CD4-positive, alpha-beta T cell (primary cell): ENCODE data around the gene ZDHHC1. TPM values are rescaled to one million over a fixed set of nuclear protein-coding genes. Genes with fewer than 3 reads are reported as not detected.

ENCODE experiments used
- ATAC-seq: fragments of 200-7000 bp; cut with Tn5 transposase; one replicate; pipeline ENCODE4 v1.10.0; 2022; ENCODE audit warnings: mild to moderate bottlenecking; ENCODE audit not compliant: poor library complexity
- CTCF ChIA-PET: fragments of 350-600 bp; sonication (Branson Sonifier 250); formaldehyde crosslinking; loops from one replicate; lab custom pipeline; 2021; ENCODE audit warnings: antibody characterized with exemption, inconsistent platforms; lab: Charles Lee
- POLR2A ChIA-PET: fragments of 350-600 bp; sonication (Branson Sonifier 250); formaldehyde crosslinking; loops from one replicate; lab custom pipeline; 2021; ENCODE audit warnings: antibody characterized with exemption, inconsistent platforms; lab: Charles Lee
- DNase-seq, 14 experiments: peaks; one replicate each; pipeline ENCODE4 v3.0.0-alpha.2; 2013 to 2020; ENCODE audit warnings: mixed read lengths in 2 of 14
- H3K27ac ChIP-seq, 2 donors: one replicate each; pipeline versions ENCODE4 v1.5.1 to v1.7.0; 2013; ENCODE audit warnings: low read length in 2 of 2, low read depth in 1 of 2, mild to moderate bottlenecking in 1 of 2
- H3K27me3 ChIP-seq, 2 experiments: 1 replicate in 1 of 2; 2 replicates in 1 of 2; pipeline versions ENCODE4 v1.6.1 to v1.7.0; 2013; ENCODE audit warnings: low read length in 2 of 2, control low read depth in 1 of 2, mild to moderate bottlenecking in 1 of 2, moderate library complexity in 1 of 2; ENCODE audit not compliant: insufficient read depth in 2 of 2, control insufficient read depth in 1 of 2
- H3K36me3 ChIP-seq: one replicate; pipeline ENCODE4 v1.6.1; 2013; ENCODE audit warnings: low read length, control low read depth; ENCODE audit not compliant: insufficient read depth
- H3K4me1 ChIP-seq: one replicate; pipeline ENCODE4 v1.6.1; 2013; ENCODE audit warnings: low read length, control low read depth; ENCODE audit not compliant: insufficient read depth
- H3K4me3 ChIP-seq: one replicate; pipeline ENCODE4 v1.5.1; 2013; ENCODE audit warnings: mild to moderate bottlenecking, low read length, moderate library complexity
- H3K9me3 ChIP-seq, 2 experiments: 1 replicate in 1 of 2; 2 replicates in 1 of 2; pipeline versions ENCODE4 v1.6.1 to v1.7.0; 2013; ENCODE audit warnings: low read length in 2 of 2, mild to moderate bottlenecking in 2 of 2, control low read depth in 1 of 2, moderate library complexity in 1 of 2; ENCODE audit not compliant: control insufficient read depth in 1 of 2, insufficient read depth in 1 of 2
- H3K27ac Mint-ChIP-seq: one replicate; pipeline ENCODE4 v1.8.0; 2020; ENCODE audit warnings: mixed read lengths
- H3K27me3 Mint-ChIP-seq: one replicate; pipeline ENCODE4 v1.8.0; 2021; ENCODE audit warnings: mixed read lengths
- H3K36me3 Mint-ChIP-seq: one replicate; pipeline ENCODE4 v1.8.0; 2021; ENCODE audit warnings: low read depth, mixed read lengths
- H3K4me1 Mint-ChIP-seq: one replicate; pipeline ENCODE4 v1.8.0; 2021; ENCODE audit warnings: low read depth, mixed read lengths
- H3K4me3 Mint-ChIP-seq: one replicate; pipeline ENCODE4 v1.8.0; 2020; ENCODE audit warnings: mild to moderate bottlenecking, mixed read lengths
- H3K9me3 Mint-ChIP-seq: one replicate; pipeline ENCODE4 v1.8.0; 2020; ENCODE audit warnings: mixed read lengths
- CTCF ChIP-seq: fragments of 200-600 bp; IDR thresholded peaks from one replicate; pipeline ENCODE4 v1.8.0; 2022; ENCODE audit warnings: antibody characterized with exemption, mild to moderate bottlenecking
- intact Hi-C, 2 experiments: fragments of 100-400 bp; cut with DNase I in 1 of 2; cut with micrococcal nuclease in 1 of 2; formaldehyde crosslinking; loops; one replicate each; pipeline versions ENCODE4 v1.15.1 to v1.9.0; 2023 to 2025; cut with DNase I, micrococcal nuclease
- total RNA-seq, 174 experiments: library from RNA in 2 of 174; stranded (reverse) in 2 of 174; gene quantifications; one replicate each; pipeline ENCODE4 v1.2.3 and lab custom pipeline; 2021 to 2026

ZDHHC1 gene
- total RNA-seq, 2 experiments from 2014 or later: 0.22 TPM; not detected in 1

- Mint-ChIP-seq H3K9me3 (no peaks in the 10 kb centered on the region), H3K27me3 (peaks cover 5% of the 10 kb centered on the region), H3K27ac (no peak overlapping the region), H3K4me1 (no peaks in the 10 kb centered on the region), H3K36me3 (no peaks in the 10 kb centered on the region), H3K4me3 (no peak overlapping the region)
- no peak for TF ChIP-seq CTCF
- Histone ChIP-seq H3K27me3 (no peaks in the 10 kb centered on the region), H3K36me3 (no peaks in the 10 kb centered on the region), H3K9me3 (no peaks in the 10 kb centered on the region), H3K4me3 (no peak overlapping the region), H3K4me1 (no peaks in the 10 kb centered on the region), H3K27ac (no peak overlapping the region)
- intact Hi-C loops: loop anchor here in 1 of 2 experiments (5.0 kb wide), 1 partner anchor 117 kb away; no protein-coding TSS in a partner anchor
- ChIA-PET CTCF (no interaction called here), POLR2A (no interaction called here)
- DNase-seq (no peak), ATAC-seq (no peak)
Observed at GRCh38 chr16:67350324-67350723, 66.0 kb downstream of the ZDHHC1 start.

- ChIA-PET CTCF (interaction anchor here (0.6 kb wide), 1 partner anchor 17 kb away, joined by 4 read pairs; no protein-coding TSS in a partner anchor), POLR2A (no interaction called here)
- intact Hi-C loops: no loop called here
Observed at GRCh38 chr16:67349172-67349571, 67.1 kb downstream of the ZDHHC1 start.

GRCh38 chr16:67346341-67346740 is 69.9 kb downstream of the ZDHHC1 start:
- intact Hi-C loops: no loop called here
- POLR2A ChIA-PET: no interaction called here

More at GRCh38 chr16:67349172-67349571, 67.1 kb downstream of the ZDHHC1 start:
- H3K27me3 ChIP-seq: no peaks in the 10 kb centered on the region
- Mint-ChIP-seq H3K4me1 (no peaks in the 10 kb centered on the region), H3K27ac (no peak overlapping the region), H3K9me3 (no peaks in the 10 kb centered on the region), H3K36me3 (no peaks in the 10 kb centered on the region), H3K27me3 (peaks cover 5% of the 10 kb centered on the region), H3K4me3 (no peak overlapping the region)
- no peak overlapping the region for H3K27ac ChIP-seq
- no peaks in the 10 kb centered on the region for H3K9me3 ChIP-seq
- TF ChIP-seq CTCF: peak; percentile 23
- no peak overlapping the region for H3K4me3 ChIP-seq
- no peaks in the 10 kb centered on the region for H3K36me3 ChIP-seq
- DNase-seq: peak in 3 of 14 experiments; percentile 40 to 46 (median 41)
- H3K4me1 ChIP-seq: no peaks in the 10 kb centered on the region
- ATAC-seq: no peak

More at GRCh38 chr16:67346341-67346740, 69.9 kb downstream of the ZDHHC1 start:
- Mint-ChIP-seq H3K27me3 (peaks cover 5% of the 10 kb centered on the region), H3K36me3 (no peaks in the 10 kb centered on the region), H3K4me3 (no peak overlapping the region), H3K4me1 (no peaks in the 10 kb centered on the region), H3K9me3 (no peaks in the 10 kb centered on the region), H3K27ac (no peak overlapping the region)
- DNase-seq: no peak
- TF ChIP-seq CTCF: no peak
- no peaks in the 10 kb centered on the region for H3K4me1 ChIP-seq
- no peak for ATAC-seq
- H3K27ac ChIP-seq: no peak overlapping the region
- no peaks in the 10 kb centered on the region for H3K9me3 ChIP-seq
- no peaks in the 10 kb centered on the region for H3K27me3 ChIP-seq
- no peaks in the 10 kb centered on the region for H3K36me3 ChIP-seq
- CTCF ChIA-PET: no interaction called here
- H3K4me3 ChIP-seq: no peak overlapping the region
